ENCODE data around the gene DNM3.
"Not testable (repeated sequence)": the region's sequence is repeated elsewhere in the genome, so short reads cannot be mapped to it uniquely, and the experiment has no call there.

The DNM3 gene

GRCh38 chr1:172299515-172299914, 458.2 kb downstream of the DNM3 start:
- FAIRE-seq, result no peak
- TF ChIP-seq CTCF (IDR thresholded peaks at IDR 0.05; ENCODE audit: insufficient read depth, missing control alignments), result no peak
- DNase-seq (ENCODE audit: insufficient read length, low spot score), result no peak

GRCh38 chr1:172307508-172307907, 466.2 kb downstream of the DNM3 start:
- not testable (repeated sequence) for FAIRE-seq; DNase-seq (ENCODE audit: insufficient read length, low spot score)

GRCh38 chr1:172308142-172308541, 466.8 kb downstream of the DNM3 start:
- no peak for TF ChIP-seq CTCF (IDR thresholded peaks at IDR 0.05; ENCODE audit: insufficient read depth, missing control alignments)
- FAIRE-seq (no peak), DNase-seq (ENCODE audit: insufficient read length, low spot score) (no peak)

GRCh38 chr1:172308577-172308976, 467.3 kb downstream of the DNM3 start:
- FAIRE-seq, result no peak
- TF ChIP-seq CTCF (IDR thresholded peaks at IDR 0.05; ENCODE audit: insufficient read depth, missing control alignments), result no peak
- DNase-seq (ENCODE audit: insufficient read length, low spot score), result no peak

- TF ChIP-seq CTCF (IDR thresholded peaks at IDR 0.05; ENCODE audit: insufficient read depth, missing control alignments), result no peak
- FAIRE-seq (no peak), DNase-seq (ENCODE audit: insufficient read length, low spot score) (no peak)
These were observed 479.4 kb downstream of the DNM3 start for GRCh38 chr1:172320733-172321132.

- DNase-seq (ENCODE audit: insufficient read length, low spot score), result no peak
- no peak for TF ChIP-seq CTCF (IDR thresholded peaks at IDR 0.05; ENCODE audit: insufficient read depth, missing control alignments)
These were observed 480.2 kb downstream of the DNM3 start for GRCh38 chr1:172321451-172321850.

GRCh38 chr1:172322219-172323061, 481.1 kb downstream of the DNM3 start:
- TF ChIP-seq CTCF (IDR thresholded peaks at IDR 0.05; ENCODE audit: insufficient read depth, missing control alignments), result no peak
- no peak for DNase-seq (ENCODE audit: insufficient read length, low spot score)
- no peak for FAIRE-seq

More at GRCh38 chr1:172321451-172321850, 480.2 kb downstream of the DNM3 start:
- no peak for FAIRE-seq

Data from D721Med (cell line).